ENCODE data around the gene VDAC2. TPM values are rescaled to one million over a fixed set of nuclear protein-coding genes. Genes with fewer than 3 reads are reported as not detected.

VDAC2 gene
- total RNA-seq, 2 donors from 2014 or later = 277 to 292 TPM

- H3K4me1 Mint-ChIP-seq = no peaks in the 10 kb centered on the region
- TF ChIP-seq CTCF (conservative IDR thresholded peaks at IDR 0.05) = no peak
- no peaks in the 10 kb centered on the region for H3K9me3 Mint-ChIP-seq
- Histone ChIP-seq H3K9me3 (ENCODE audit: control insufficient read depth, low read length) (no peaks in the 10 kb centered on the region), H3K4me3 (ENCODE audit: low read length) (no peak overlapping the region), H3K36me3 (ENCODE audit: control insufficient read depth, insufficient read depth, low read length) (peaks cover 28% of the 10 kb centered on the region), H3K27me3 (ENCODE audit: control insufficient read depth, insufficient read depth, low read length, poor library complexity, severe bottlenecking) (no peaks in the 10 kb centered on the region), H3K9ac (ENCODE audit: extremely low read depth, low read length, poor library complexity, severe bottlenecking) (no peak overlapping the region), H3K27ac (ENCODE audit: low read depth, low read length) (no peak overlapping the region), H3K4me1 (ENCODE audit: control insufficient read depth, insufficient read depth, low read length) (no peaks in the 10 kb centered on the region)
- H3K36me3 Mint-ChIP-seq (ENCODE audit: low read depth) = peaks cover 36% of the 10 kb centered on the region
- 83 to 94% methylated on average over 1 of the region's 1 CpG for WGBS, 2 experiments (ENCODE audit: insufficient coverage in 1 of 2, insufficient read length in 1 of 2)
- no peak overlapping the region for H3K4me3 Mint-ChIP-seq
- no peaks in the 10 kb centered on the region for H3K27me3 Mint-ChIP-seq (ENCODE audit: insufficient read depth)
- no peak overlapping the region for H3K27ac Mint-ChIP-seq
- no peak for DNase-seq
Observed at GRCh38 chr10:75179657-75180177, 30.9 kb upstream of the VDAC2 start.

GRCh38 chr10:75180592-75180991 lies 30.0 kb upstream of the VDAC2 start:
- Histone ChIP-seq H3K9ac (ENCODE audit: extremely low read depth, low read length, poor library complexity, severe bottlenecking) (no peak overlapping the region), H3K9me3 (ENCODE audit: control insufficient read depth, low read length) (no peaks in the 10 kb centered on the region), H3K4me1 (ENCODE audit: control insufficient read depth, insufficient read depth, low read length) (no peaks in the 10 kb centered on the region), H3K36me3 (ENCODE audit: control insufficient read depth, insufficient read depth, low read length) (peaks cover 25% of the 10 kb centered on the region), H3K27ac (ENCODE audit: low read depth, low read length) (no peak overlapping the region), H3K27me3 (ENCODE audit: control insufficient read depth, insufficient read depth, low read length, poor library complexity, severe bottlenecking) (no peaks in the 10 kb centered on the region), H3K4me3 (ENCODE audit: low read length) (no peak overlapping the region)
- no peak for TF ChIP-seq CTCF (conservative IDR thresholded peaks at IDR 0.05)
- no peaks in the 10 kb centered on the region for H3K9me3 Mint-ChIP-seq
- no peak overlapping the region for H3K27ac Mint-ChIP-seq
- no peak for DNase-seq
- no peak overlapping the region for H3K4me3 Mint-ChIP-seq
- 96 to 100% methylated on average over 2 of the region's 2 CpGs for WGBS, 2 experiments (ENCODE audit: insufficient coverage in 1 of 2, insufficient read length in 1 of 2)
- H3K27me3 Mint-ChIP-seq (ENCODE audit: insufficient read depth) = no peaks in the 10 kb centered on the region
- H3K36me3 Mint-ChIP-seq (ENCODE audit: low read depth) = peaks cover 31% of the 10 kb centered on the region
- peaks cover 4% of the 10 kb centered on the region for H3K4me1 Mint-ChIP-seq

- Mint-ChIP-seq H3K36me3 (ENCODE audit: low read depth) (peaks cover 30% of the 10 kb centered on the region), H3K27me3 (ENCODE audit: insufficient read depth) (no peaks in the 10 kb centered on the region), H3K27ac (no peak overlapping the region), H3K9me3 (no peaks in the 10 kb centered on the region), H3K4me1 (peaks cover 9% of the 10 kb centered on the region), H3K4me3 (no peak overlapping the region)
- TF ChIP-seq CTCF (conservative IDR thresholded peaks at IDR 0.05) = no peak
- 100% methylated on average over 1 of the region's 1 CpG for WGBS, 2 experiments (ENCODE audit: insufficient coverage in 1 of 2, insufficient read length in 1 of 2)
- Histone ChIP-seq H3K27me3 (ENCODE audit: control insufficient read depth, insufficient read depth, low read length, poor library complexity, severe bottlenecking) (no peaks in the 10 kb centered on the region), H3K4me3 (ENCODE audit: low read length) (no peak overlapping the region), H3K36me3 (ENCODE audit: control insufficient read depth, insufficient read depth, low read length) (peaks cover 25% of the 10 kb centered on the region), H3K9ac (ENCODE audit: extremely low read depth, low read length, poor library complexity, severe bottlenecking) (no peak overlapping the region), H3K27ac (ENCODE audit: low read depth, low read length) (no peak overlapping the region), H3K9me3 (ENCODE audit: control insufficient read depth, low read length) (no peaks in the 10 kb centered on the region), H3K4me1 (ENCODE audit: control insufficient read depth, insufficient read depth, low read length) (no peaks in the 10 kb centered on the region)
- DNase-seq = no peak
Observed at GRCh38 chr10:75181073-75181472, 29.5 kb upstream of the VDAC2 start.

Measured in endodermal cell (in vitro differentiated cells).